HCT116 (cell line): ENCODE measurements around the gene NOS1. TPM values are rescaled to one million over a fixed set of nuclear protein-coding genes. Genes with fewer than 3 reads are reported as not detected.

Experiments used
- ATAC-seq: fragments of 200-7000 bp; cut with Tn5 transposase; 2 replicates; pipeline ENCODE4 v1.9.1; 2020; ENCODE audit warnings: mild to moderate bottlenecking, moderate library complexity
- BruUV-seq: library from RNA; stranded (reverse); fragments of 400-500 nt; replicated peaks from 2 replicates; lab custom pipeline; 2021; lab: Mats Ljungman, UMichigan
- CTCF ChIA-PET: fragments of 300-600 bp; sonication (Branson Sonifier 250); formaldehyde crosslinking; loops from one replicate; lab custom pipeline; 2021; ENCODE audit warnings: antibody characterized with exemption; lab: Charles Lee
- POLR2A ChIA-PET: fragments of 300-600, 350-600 bp; sonication (Branson Sonifier 250); formaldehyde crosslinking; loops from one replicate; lab custom pipeline; 2021; ENCODE audit warnings: antibody characterized with exemption; lab: Charles Lee
- RAD21 ChIA-PET, 2 experiments: fragments of 300-600 bp; sonication (Branson Sonifier 250); formaldehyde crosslinking; loops; one replicate each; lab custom pipeline; 2023; ENCODE audit warnings: low total read pairs in 2 of 2; ENCODE audit not compliant: uncharacterized antibody in 2 of 2, unreplicated experiment in 2 of 2, low non-redundant PET in 1 of 2; lab: Charles Lee
- DNase-seq: peaks from one replicate; pipeline ENCODE4 v3.0.0-alpha.2; 2010; ENCODE audit warnings: low read depth, low spot score
- H2AFZ ChIP-seq: fragments of 200-600 bp; shearing (Covaris generic), sonication (generic); 2 replicates; pipeline ENCODE4 v1.6.1; 2017; ENCODE audit warnings: low read depth, mixed run types, mixed read lengths, antibody characterized with exemption, low read length; ENCODE audit not compliant: poor library complexity, severe bottlenecking
- H3K27ac ChIP-seq: 2 replicates; pipeline ENCODE4 v1.5.1; 2012; ENCODE audit warnings: low read depth, low read length
- H3K27me3 ChIP-seq: fragments of 200-600 bp; sonication (generic); 2 replicates; pipeline ENCODE4 v1.6.1; 2016; ENCODE audit warnings: mixed run types, low read length, mixed read lengths; ENCODE audit not compliant: insufficient read depth
- H3K36me3 ChIP-seq, 2 experiments: fragments of 200-500 bp in 1 of 2; fragments of 200-600 bp in 1 of 2; sonication (Bioruptor generic) in 1 of 2; sonication (generic) in 1 of 2; 2 replicates each; pipeline versions ENCODE4 v1.5.1 to v1.6.1; 2014 to 2016; ENCODE audit warnings: low read length in 2 of 2, inconsistent platforms in 1 of 2, mixed read lengths in 1 of 2, mixed run types in 1 of 2; ENCODE audit not compliant: insufficient read depth in 2 of 2, control insufficient read depth in 1 of 2
- H3K4me1 ChIP-seq, 2 experiments: fragments of 200-600 bp in 1 of 2; sonication (generic) in 1 of 2; 2 replicates each; pipeline versions ENCODE4 v1.5.1 to v1.6.1; 2012 to 2017; ENCODE audit warnings: low read length in 2 of 2, inconsistent platforms in 1 of 2, mild to moderate bottlenecking in 1 of 2, mixed read lengths in 1 of 2, mixed run types in 1 of 2, moderate library complexity in 1 of 2; ENCODE audit not compliant: insufficient read depth in 2 of 2, control insufficient read depth in 1 of 2
- H3K4me2 ChIP-seq: fragments of 200-600 bp; sonication (generic); 2 replicates; pipeline ENCODE4 v1.6.1; 2017; ENCODE audit warnings: mixed run types, low read length, mixed read lengths
- H3K4me3 ChIP-seq, 2 experiments: fragments of 200-600 bp in 1 of 2; sonication (generic) in 1 of 2; replicated peaks in 1 of 2; 2 replicates each; pipeline ENCODE4 v1.5.1; 2011 to 2016; ENCODE audit warnings: low read length in 2 of 2, control low read depth in 1 of 2, low read depth in 1 of 2, mild to moderate bottlenecking in 1 of 2, mixed read lengths in 1 of 2, mixed run types in 1 of 2
- H3K79me2 ChIP-seq: fragments of 200-600 bp; sonication (generic); 2 replicates; pipeline ENCODE4 v1.6.1; 2017; ENCODE audit warnings: mild to moderate bottlenecking, mixed run types, low read length, moderate library complexity, mixed read lengths; ENCODE audit not compliant: insufficient read depth
- H3K9ac ChIP-seq: fragments of 200-600 bp; sonication (generic); 2 replicates; pipeline ENCODE4 v1.6.1; 2016; ENCODE audit warnings: low read length, mixed read lengths
- H3K9me2 ChIP-seq: fragments of 200-600 bp; sonication (generic), shearing (Covaris generic); 2 replicates; pipeline ENCODE4 v1.6.1; 2017; ENCODE audit warnings: mixed run types, mild to moderate bottlenecking, moderate library complexity; ENCODE audit not compliant: insufficient read depth
- H3K9me3 ChIP-seq, 2 experiments: fragments of 200-500 bp in 1 of 2; fragments of 200-600 bp in 1 of 2; sonication (Bioruptor generic) in 1 of 2; sonication (generic) in 1 of 2; 2 replicates each; pipeline ENCODE4 v1.6.1; 2014 to 2017; ENCODE audit warnings: low read length in 2 of 2, mixed read lengths in 2 of 2, inconsistent platforms in 1 of 2, low read depth in 1 of 2, mild to moderate bottlenecking in 1 of 2, mixed run types in 1 of 2, moderate library complexity in 1 of 2; ENCODE audit not compliant: control insufficient read depth in 1 of 2, insufficient read depth in 1 of 2
- H4K20me1 ChIP-seq: fragments of 200-600 bp; sonication (generic), shearing (Covaris generic); 2 replicates; pipeline ENCODE4 v1.6.1; 2017; ENCODE audit warnings: mixed run types, mild to moderate bottlenecking, moderate library complexity; ENCODE audit not compliant: insufficient read depth
- ATF3 ChIP-seq: IDR thresholded peaks from 2 replicates; pipeline ENCODE4 v1.6.1; 2012
- CEBPB ChIP-seq: IDR thresholded peaks from 2 replicates; pipeline ENCODE4 v1.6.1; 2012; ENCODE audit warnings: low read depth
- EGR1 ChIP-seq: IDR thresholded peaks from 2 replicates; pipeline ENCODE4 v1.6.1; 2012; ENCODE audit warnings: low read depth
- ELF1 ChIP-seq: IDR thresholded peaks from 2 replicates; pipeline ENCODE4 v1.6.1; 2012; ENCODE audit warnings: low read depth, borderline replicate concordance
- EZH2 ChIP-seq: fragments of 200-600 bp; sonication (generic); IDR thresholded peaks from 2 replicates; pipeline ENCODE4 v1.6.1; 2017; ENCODE audit warnings: antibody characterized with exemption, mixed run types
- EZH2phosphoT487 ChIP-seq: fragments of 200-600 bp; IDR thresholded peaks from 2 replicates; pipeline ENCODE4 v1.6.1; 2018; ENCODE audit warnings: antibody characterized with exemption, borderline replicate concordance
- FOSL1 ChIP-seq: IDR thresholded peaks from 2 replicates; pipeline ENCODE4 v1.6.1; 2012; ENCODE audit warnings: low read depth
- JUND ChIP-seq: IDR thresholded peaks from 2 replicates; pipeline ENCODE4 v1.6.1; 2012
- MAX ChIP-seq: IDR thresholded peaks from 2 replicates; pipeline ENCODE4 v1.6.1; 2012
- POLR2AphosphoS5 ChIP-seq: IDR thresholded peaks from 2 replicates; pipeline ENCODE4 v1.6.1; 2011; ENCODE audit warnings: mild to moderate bottlenecking, low read depth, low read length, moderate library complexity
- RAD21 ChIP-seq: IDR thresholded peaks from 2 replicates; pipeline ENCODE4 v1.6.1; 2012; ENCODE audit warnings: low read depth, mild to moderate bottlenecking
- SIN3A ChIP-seq: IDR thresholded peaks from 2 replicates; pipeline ENCODE4 v1.6.1; 2012; ENCODE audit warnings: low read depth
- SP1 ChIP-seq: IDR thresholded peaks from 2 replicates; pipeline ENCODE4 v1.6.1; 2012; ENCODE audit warnings: low read depth
- SRF ChIP-seq: IDR thresholded peaks from 2 replicates; pipeline ENCODE4 v1.6.1; 2012; ENCODE audit warnings: low read depth
- TCF7L2 ChIP-seq: IDR thresholded peaks from 2 replicates; pipeline ENCODE4 v1.7.0; 2011; ENCODE audit warnings: borderline replicate concordance, inconsistent platforms; ENCODE audit not compliant: insufficient read depth, insufficient read length; ENCODE audit errors: extremely low read depth
- ZBTB33 ChIP-seq: IDR thresholded peaks from 2 replicates; pipeline ENCODE4 v1.6.1; 2011; ENCODE audit warnings: mild to moderate bottlenecking, low read length, moderate library complexity; ENCODE audit not compliant: insufficient replicate concordance; ENCODE audit errors: extremely low read depth
- ZFX ChIP-seq: fragments of 450-650 bp; IDR thresholded peaks from 2 replicates; pipeline ENCODE4 v1.6.1; 2017
- ZNF274 ChIP-seq: fragments of 200-500 bp; sonication (Bioruptor generic); IDR thresholded peaks from 2 replicates; pipeline ENCODE4 v1.6.1; 2014; ENCODE audit warnings: mild to moderate bottlenecking, low read depth, low read length, inconsistent platforms
- intact Hi-C: fragments of 100-400 bp; cut with micrococcal nuclease; formaldehyde crosslinking; loops from 2 replicates; pipeline ENCODE4 v1.10.0; 2022
- total RNA-seq: library from RNA; stranded (reverse); gene quantifications from one replicate; pipeline ENCODE4 v1.2.1, GENCODE V29; 2021; ENCODE audit not compliant: unreplicated experiment

NOS1 gene
- total RNA-seq, 1 experiment from 2014 or later, result 0.22 TPM

- Histone ChIP-seq H3K36me3 (no peaks in the 10 kb centered on the region), H3K9me2 (no peaks in the 10 kb centered on the region), H3K4me3 (no peak overlapping the region), H4K20me1 (no peaks in the 10 kb centered on the region), H3K9me3 (no peaks in the 10 kb centered on the region), H3K9ac (no peak overlapping the region), H2AFZ (no peak overlapping the region), H3K4me1 (no peaks in the 10 kb centered on the region), H3K79me2 (no peaks in the 10 kb centered on the region), H3K27me3 (no peaks in the 10 kb centered on the region), H3K4me2 (no peak overlapping the region), H3K27ac (no peak overlapping the region)
- ATAC-seq (no peak), DNase-seq (no peak)
- intact Hi-C loops, result no loop called here
- TF ChIP-seq ZBTB33, result no peak
- no peak for TF ChIP-seq SIN3A
- no peak for TF ChIP-seq EZH2
- no peak for TF ChIP-seq SP1
- no peak for TF ChIP-seq MAX
- no peak for TF ChIP-seq ZNF274
- TF ChIP-seq RAD21, result no peak
- no peak for TF ChIP-seq ELF1
- TF ChIP-seq EZH2phosphoT487, result no peak
- TF ChIP-seq SRF, result no peak
- no peak for TF ChIP-seq ATF3
- no peak for TF ChIP-seq POLR2AphosphoS5
- TF ChIP-seq FOSL1, result no peak
- TF ChIP-seq ZFX, result no peak
- TF ChIP-seq JUND, result no peak
- no peak for TF ChIP-seq EGR1
- no peak for TF ChIP-seq CEBPB
- TF ChIP-seq TCF7L2, result no peak
- ChIA-PET RAD21 (no interaction called here), CTCF (no interaction called here), POLR2A (no interaction called here)
- no TSS peak for BruUV-seq
These were observed 88.7 kb downstream of the NOS1 start for GRCh38 chr12:117272690-117273089.
